Sigmoid colon (tissue), 7 donors: ENCODE data around the gene PPEF1. TPM values are rescaled to one million over a fixed set of nuclear protein-coding genes. Genes with fewer than 3 reads are reported as not detected.
"Not testable (repeated sequence)": the region's sequence is repeated elsewhere in the genome, so short reads cannot be mapped to it uniquely, and the experiment has no call there.

Experiments
- DNase-seq: peaks from one replicate; pipeline ENCODE4 v3.0.0-alpha.2; 2019
- H3K27ac ChIP-seq, 4 donors: fragments of 200-600 bp; sonication (generic); one replicate each; pipeline ENCODE4 v1.5.1; 2016 to 2019; ENCODE audit warnings: mild to moderate bottlenecking in 1 of 4
- H3K27me3 ChIP-seq, 3 donors: fragments of 200-600 bp; sonication (generic); one replicate each; pipeline ENCODE4 v1.5.1; 2019; ENCODE audit warnings: mild to moderate bottlenecking in 1 of 3
- H3K36me3 ChIP-seq, 4 donors: fragments of 200-600 bp; sonication (generic); one replicate each; pipeline ENCODE4 v1.5.1; 2016 to 2019
- H3K4me1 ChIP-seq, 4 donors: fragments of 200-600 bp; sonication (generic); one replicate each; pipeline ENCODE4 v1.5.1; 2017 to 2019
- H3K4me3 ChIP-seq, 4 donors: fragments of 200-600 bp; sonication (generic); one replicate each; pipeline ENCODE4 v1.5.1; 2017 to 2019; ENCODE audit warnings: mild to moderate bottlenecking in 2 of 4, moderate library complexity in 1 of 4
- H3K9me3 ChIP-seq, 4 donors: fragments of 200-600 bp in 3 of 4; sonication (generic) in 3 of 4; one replicate each; pipeline versions ENCODE4 v1.5.1 to v1.6.1; 2013 to 2019
- EP300 ChIP-seq, 4 donors: sonication (generic); formaldehyde crosslinking; IDR thresholded peaks; one replicate each; pipeline ENCODE4 v1.6.1; 2017; ENCODE audit warnings: antibody characterized with exemption in 4 of 4
- POLR2A ChIP-seq, 2 donors: fragments of 450-650 bp; IDR thresholded peaks; one replicate each; pipeline ENCODE4 v1.6.1; 2016; ENCODE audit warnings: antibody characterized with exemption in 2 of 2, mild to moderate bottlenecking in 2 of 2, moderate library complexity in 2 of 2
- POLR2AphosphoS5 ChIP-seq, 4 donors: sonication (generic); formaldehyde crosslinking; IDR thresholded peaks; one replicate each; pipeline ENCODE4 v1.6.1; 2017; ENCODE audit warnings: antibody characterized with exemption in 4 of 4
- WGBS, 2 donors: extraction: QIAGEN DNeasy Blood & Tissue Kit; methylation state at CpG; one replicate each; pipeline ENCODE4 v1.1.7; 2013; 5-methylcytosine and 5-hydroxymethylcytosine counted together
- intact Hi-C: fragments of 100-400 bp; cut with DNase I; formaldehyde crosslinking; loops from one replicate; pipeline ENCODE4 v1.15.1; 2023
- polyA plus RNA-seq, 3 donors: library from polyadenylated mRNA; stranded (reverse); fragments of 200-250 nt; gene quantifications; one replicate each; pipeline ENCODE4 v1.2.3, GENCODE V29; 2013
- total RNA-seq, 4 donors: library from RNA; depleted of rRNA; stranded (reverse); fragments of >200 nt; gene quantifications; one replicate each; pipeline ENCODE4 v1.1.0, GENCODE V29; 2016
- TF ChIP-seq, protein P1 (sequence below), 4 experiments: fragments of 450-650 bp in 3 of 4; fragments of 200-600 bp in 1 of 4; IDR thresholded peaks; one replicate each; pipeline ENCODE4 v1.5.1; 2016 to 2019; ENCODE audit warnings: antibody characterized with exemption in 4 of 4, mild to moderate bottlenecking in 3 of 4, moderate library complexity in 2 of 4
- donor health status: healthy with polysubstance abuse.
- donor health status: Bipolar disorder and iron deficiency.
- donor health status: healthy.

Gene PPEF1
- total and polyA plus RNA-seq, 7 donors: 0.26 to 0.71 (median 0.49) TPM; not detected in 4

DNA sequence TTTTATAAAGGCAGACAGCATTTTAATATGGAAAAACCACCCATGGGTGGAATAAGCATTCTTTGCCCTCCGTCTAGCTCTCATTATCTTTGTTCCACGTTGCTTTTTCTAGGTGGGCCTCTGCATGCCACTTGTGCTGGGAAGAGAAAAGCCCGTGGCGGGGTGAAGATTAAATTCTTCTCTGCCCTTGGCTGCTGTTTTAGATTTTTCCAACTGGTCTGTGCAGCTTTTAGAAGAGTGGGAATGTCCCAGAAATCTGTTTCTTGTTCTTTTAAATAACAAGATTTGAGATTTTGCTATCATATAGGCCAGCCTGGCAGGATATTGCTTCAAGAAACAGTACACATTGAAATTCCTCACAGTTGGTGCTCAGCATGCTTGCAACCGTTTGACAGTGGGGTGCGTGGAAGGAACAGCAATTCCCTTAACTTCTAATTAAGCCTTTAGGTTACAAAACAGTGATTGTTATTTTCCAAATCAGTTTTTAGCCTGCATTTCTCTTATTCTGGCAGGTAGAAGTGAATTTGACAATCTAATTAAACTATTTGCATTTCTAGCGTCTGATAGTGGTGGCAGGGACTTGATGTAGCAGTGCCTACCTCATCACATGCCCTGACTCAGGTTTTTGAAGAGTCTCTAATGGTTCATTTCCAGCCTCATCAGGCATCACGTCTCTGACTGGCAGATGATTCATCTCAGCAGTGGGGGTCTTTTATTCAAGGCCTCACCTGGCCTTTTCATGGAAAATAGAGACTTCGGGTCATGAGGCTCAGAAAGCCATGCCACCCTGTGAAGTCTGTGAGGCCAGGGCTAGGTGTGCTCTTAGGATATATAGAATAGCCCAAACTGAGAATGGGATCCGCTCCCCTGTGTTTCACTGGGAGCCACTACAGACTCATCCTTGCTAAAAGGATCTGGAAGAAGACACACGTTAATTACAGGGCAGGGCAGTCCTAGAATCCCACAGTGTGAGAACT, 50.8 kb downstream of the PPEF1 start:
- Histone ChIP-seq H3K27me3 (no peaks in the 10 kb centered on the region), H3K4me3 (no peak overlapping the region), H3K27ac (no peak overlapping the region), H3K36me3 (no peaks in the 10 kb centered on the region), H3K4me1 (no peaks in the 10 kb centered on the region), H3K9me3 (no peaks in the 10 kb centered on the region)
- intact Hi-C loops: no loop called here
- TF ChIP-seq POLR2AphosphoS5 (IDR thresholded peaks at IDR 0.05) (no peak), EP300 (IDR thresholded peaks at IDR 0.05) (no peak), POLR2A (IDR thresholded peaks at IDR 0.05) (no peak)
- TF ChIP-seq, protein P1, sequence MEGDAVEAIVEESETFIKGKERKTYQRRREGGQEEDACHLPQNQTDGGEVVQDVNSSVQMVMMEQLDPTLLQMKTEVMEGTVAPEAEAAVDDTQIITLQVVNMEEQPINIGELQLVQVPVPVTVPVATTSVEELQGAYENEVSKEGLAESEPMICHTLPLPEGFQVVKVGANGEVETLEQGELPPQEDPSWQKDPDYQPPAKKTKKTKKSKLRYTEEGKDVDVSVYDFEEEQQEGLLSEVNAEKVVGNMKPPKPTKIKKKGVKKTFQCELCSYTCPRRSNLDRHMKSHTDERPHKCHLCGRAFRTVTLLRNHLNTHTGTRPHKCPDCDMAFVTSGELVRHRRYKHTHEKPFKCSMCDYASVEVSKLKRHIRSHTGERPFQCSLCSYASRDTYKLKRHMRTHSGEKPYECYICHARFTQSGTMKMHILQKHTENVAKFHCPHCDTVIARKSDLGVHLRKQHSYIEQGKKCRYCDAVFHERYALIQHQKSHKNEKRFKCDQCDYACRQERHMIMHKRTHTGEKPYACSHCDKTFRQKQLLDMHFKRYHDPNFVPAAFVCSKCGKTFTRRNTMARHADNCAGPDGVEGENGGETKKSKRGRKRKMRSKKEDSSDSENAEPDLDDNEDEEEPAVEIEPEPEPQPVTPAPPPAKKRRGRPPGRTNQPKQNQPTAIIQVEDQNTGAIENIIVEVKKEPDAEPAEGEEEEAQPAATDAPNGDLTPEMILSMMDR (IDR thresholded peaks at IDR 0.05): no peak
- no peak for DNase-seq
- WGBS, 2 donors: 84 to 86% methylated on average over 11 of the region's 11 CpGs

DNA sequence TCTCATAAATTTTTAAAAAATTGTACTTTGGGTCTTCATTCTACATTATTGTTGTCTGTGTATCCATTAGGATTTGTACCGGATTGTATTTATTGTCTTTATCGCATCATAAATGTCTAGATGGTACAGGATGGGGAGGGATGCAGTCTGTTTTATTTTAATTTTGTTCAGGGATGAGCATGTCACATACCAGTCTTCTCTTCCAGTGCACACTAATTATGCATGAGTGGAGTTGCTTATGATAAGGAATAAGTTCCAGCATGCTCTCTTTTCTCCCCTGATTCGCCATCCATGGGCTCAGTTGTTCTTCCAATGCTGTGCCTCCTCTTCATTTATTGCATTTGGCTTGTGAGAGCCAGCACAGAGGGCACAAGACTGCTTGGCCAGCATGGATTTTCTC, 54.3 kb downstream of the PPEF1 start:
- no peak for DNase-seq
- no peak for TF ChIP-seq POLR2A (IDR thresholded peaks at IDR 0.05)
- TF ChIP-seq, protein P1 (IDR thresholded peaks at IDR 0.05): no peak
- no peak for TF ChIP-seq EP300 (IDR thresholded peaks at IDR 0.05)
- H3K27me3 ChIP-seq: no peaks in the 10 kb centered on the region
- 86 to 92% methylated on average over 3 of the region's 3 CpGs for WGBS, 2 donors
- H3K36me3 ChIP-seq: no peaks in the 10 kb centered on the region
- H3K4me1 ChIP-seq: no peaks in the 10 kb centered on the region
- intact Hi-C loops: no loop called here
- no peaks in the 10 kb centered on the region for H3K9me3 ChIP-seq
- H3K4me3 ChIP-seq: no peak overlapping the region
- H3K27ac ChIP-seq: no peak overlapping the region

DNA sequence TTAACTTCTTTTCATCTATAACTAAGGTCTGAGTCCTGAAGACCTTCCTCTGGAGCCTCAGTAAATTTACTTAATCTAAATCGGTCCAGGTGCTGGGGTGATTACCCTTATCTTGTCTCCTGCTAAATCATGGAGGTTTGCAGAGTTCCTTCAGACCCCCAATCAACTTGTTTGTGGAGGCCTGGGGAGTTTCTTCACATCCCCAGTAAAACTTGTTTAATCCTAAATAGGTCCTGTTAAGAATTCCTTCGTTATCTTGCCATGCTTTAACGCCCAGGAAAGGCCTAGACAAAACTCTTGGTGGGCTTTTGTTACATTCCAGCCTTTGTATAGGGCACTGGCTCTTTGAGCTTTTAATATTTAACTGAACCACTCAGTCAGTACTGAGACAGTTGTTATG, 55.7 kb downstream of the PPEF1 start:
- H3K9me3 ChIP-seq, H3K4me1 ChIP-seq, H3K27me3 ChIP-seq, DNase-seq, H3K27ac ChIP-seq, H3K36me3 ChIP-seq, H3K4me3 ChIP-seq, intact Hi-C loops: not testable (repeated sequence)
- WGBS, 2 donors: 73 to 86% methylated on average over 3 of the region's 3 CpGs

DNA sequence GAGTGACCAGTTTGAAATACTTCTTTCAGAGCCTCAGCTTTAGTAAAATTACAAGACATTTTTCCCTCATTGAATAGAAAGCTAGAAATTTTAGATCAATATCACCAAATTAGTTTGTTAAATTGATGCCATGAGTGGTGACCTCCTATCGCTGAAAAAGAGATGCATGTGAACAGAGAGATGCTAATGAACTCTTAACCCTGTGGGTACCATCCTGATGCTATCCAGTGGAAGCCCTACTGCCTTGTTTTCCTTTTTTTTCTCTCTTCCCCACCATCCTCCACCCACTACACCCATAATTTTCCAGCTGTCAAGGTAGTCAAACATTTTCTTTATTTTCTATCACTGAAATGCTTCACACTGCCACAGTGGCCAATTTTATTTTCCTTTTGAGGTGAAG, 61.9 kb downstream of the PPEF1 start:
- TF ChIP-seq EP300 (IDR thresholded peaks at IDR 0.05): no peak
- no peak for TF ChIP-seq POLR2AphosphoS5 (IDR thresholded peaks at IDR 0.05)
- Histone ChIP-seq H3K27me3 (no peaks in the 10 kb centered on the region), H3K4me3 (no peak overlapping the region), H3K9me3 (peaks cover 0 to 3% (median 0%) of the 10 kb centered on the region in 4 donors), H3K36me3 (no peaks in the 10 kb centered on the region), H3K27ac (no peak overlapping the region), H3K4me1 (no peaks in the 10 kb centered on the region)
- DNase-seq: no peak
- 71% methylated on average over 1 of the region's 1 CpG for WGBS, 2 donors
- intact Hi-C loops: no loop called here

DNA sequence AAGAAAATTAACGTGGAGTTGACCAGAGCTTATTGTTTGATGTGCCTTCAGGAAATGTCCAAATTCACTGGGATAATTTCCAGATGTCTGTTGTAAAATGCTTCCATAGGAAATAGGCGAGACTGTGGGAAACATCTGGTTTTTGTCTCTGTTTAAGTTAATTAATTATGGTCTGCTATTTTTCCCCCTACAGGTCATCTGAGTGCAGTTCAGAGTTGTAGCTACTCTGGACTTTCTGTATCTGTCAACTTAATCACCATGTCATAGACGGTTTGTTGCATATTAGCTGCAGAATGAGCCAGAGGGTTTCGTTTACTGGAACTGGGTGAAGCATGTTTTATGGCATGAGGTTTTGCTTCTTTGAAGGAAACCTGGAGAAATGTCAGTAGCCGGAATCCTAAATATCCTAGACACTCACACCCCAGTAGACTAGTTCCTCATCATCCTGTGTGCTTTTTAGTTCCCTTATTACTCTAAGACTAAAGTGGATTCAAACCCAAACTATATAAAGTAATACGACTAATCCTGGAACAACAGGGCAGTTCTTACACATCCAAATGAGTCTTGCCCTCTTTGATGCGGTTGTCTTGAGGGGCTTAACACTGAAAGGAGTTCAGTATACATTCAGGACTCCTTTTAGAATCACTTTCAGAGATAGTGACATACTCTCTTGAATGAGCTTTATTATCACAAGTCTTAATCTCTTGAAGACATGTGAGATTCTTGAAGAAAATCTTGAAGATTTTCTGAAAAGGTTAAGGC, 62.5 kb downstream of the PPEF1 start:
- 45 to 50% methylated on average over 7 of the region's 7 CpGs for WGBS, 2 donors
- Histone ChIP-seq H3K9me3 (peaks cover 0 to 3% (median 0%) of the 10 kb centered on the region in 4 donors), H3K36me3 (no peaks in the 10 kb centered on the region), H3K4me3 (no peak overlapping the region), H3K27ac (no peak overlapping the region), H3K4me1 (no peaks in the 10 kb centered on the region), H3K27me3 (no peaks in the 10 kb centered on the region)
- TF ChIP-seq, protein P1 (IDR thresholded peaks at IDR 0.05): no peak
- TF ChIP-seq EP300 (IDR thresholded peaks at IDR 0.05): no peak
- TF ChIP-seq POLR2AphosphoS5 (IDR thresholded peaks at IDR 0.05): no peak
- TF ChIP-seq POLR2A (IDR thresholded peaks at IDR 0.05): no peak
- intact Hi-C loops: no loop called here
- no peak for DNase-seq
